ENCODE measurements around the gene TMEM238.

DNA sequence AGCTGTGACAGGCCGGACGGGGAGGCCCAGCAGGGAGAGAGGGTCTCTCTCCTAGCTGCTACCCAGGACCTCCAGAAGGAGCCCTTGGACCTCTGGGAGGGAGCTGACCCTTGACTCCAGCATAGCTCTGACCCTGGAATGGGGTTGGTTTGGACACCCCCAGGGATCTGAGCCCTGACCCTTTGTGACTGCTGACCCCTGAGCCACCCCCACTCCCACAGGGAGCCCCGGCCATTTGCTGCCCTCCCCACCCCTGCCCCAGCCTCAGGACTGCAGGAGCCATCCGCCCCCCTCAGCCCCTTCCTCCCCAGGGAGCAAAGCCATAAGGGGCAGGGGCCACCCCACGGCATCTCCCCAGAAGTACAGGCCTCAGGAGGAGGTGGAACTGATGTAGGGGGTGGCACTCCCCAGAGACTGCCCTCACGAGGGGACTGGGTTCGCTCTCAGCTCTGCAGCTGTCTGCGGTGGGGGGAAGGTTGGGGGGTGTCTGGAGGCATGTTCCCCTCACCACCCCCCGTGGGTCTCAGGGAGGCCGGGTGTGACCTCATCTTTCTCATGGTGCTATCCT is 36.6 kb downstream of the TMEM238 start:
- TF ChIP-seq, protein P1, sequence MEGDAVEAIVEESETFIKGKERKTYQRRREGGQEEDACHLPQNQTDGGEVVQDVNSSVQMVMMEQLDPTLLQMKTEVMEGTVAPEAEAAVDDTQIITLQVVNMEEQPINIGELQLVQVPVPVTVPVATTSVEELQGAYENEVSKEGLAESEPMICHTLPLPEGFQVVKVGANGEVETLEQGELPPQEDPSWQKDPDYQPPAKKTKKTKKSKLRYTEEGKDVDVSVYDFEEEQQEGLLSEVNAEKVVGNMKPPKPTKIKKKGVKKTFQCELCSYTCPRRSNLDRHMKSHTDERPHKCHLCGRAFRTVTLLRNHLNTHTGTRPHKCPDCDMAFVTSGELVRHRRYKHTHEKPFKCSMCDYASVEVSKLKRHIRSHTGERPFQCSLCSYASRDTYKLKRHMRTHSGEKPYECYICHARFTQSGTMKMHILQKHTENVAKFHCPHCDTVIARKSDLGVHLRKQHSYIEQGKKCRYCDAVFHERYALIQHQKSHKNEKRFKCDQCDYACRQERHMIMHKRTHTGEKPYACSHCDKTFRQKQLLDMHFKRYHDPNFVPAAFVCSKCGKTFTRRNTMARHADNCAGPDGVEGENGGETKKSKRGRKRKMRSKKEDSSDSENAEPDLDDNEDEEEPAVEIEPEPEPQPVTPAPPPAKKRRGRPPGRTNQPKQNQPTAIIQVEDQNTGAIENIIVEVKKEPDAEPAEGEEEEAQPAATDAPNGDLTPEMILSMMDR (IDR thresholded peaks at IDR 0.05): no peak
- TF ChIP-seq EP300 (IDR thresholded peaks at IDR 0.05) (no peak), POLR2A (IDR thresholded peaks at IDR 0.05) (no peak)
